Mucosa of stomach (tissue), 1 donor: ENCODE measurements around the gene COQ2.
A peak's percentile ranks its signal among the peaks of the same experiment; 100 is the strongest.

Source experiments
- H3K27me3 ChIP-seq: one replicate; pipeline ENCODE4 v1.7.0; 2013; ENCODE audit warnings: mild to moderate bottlenecking, low read length; ENCODE audit not compliant: control insufficient read depth, insufficient read depth
- H3K36me3 ChIP-seq: one replicate; pipeline ENCODE4 v1.7.0; 2013; ENCODE audit warnings: low read length; ENCODE audit not compliant: control insufficient read depth, insufficient read depth
- H3K4me1 ChIP-seq: one replicate; pipeline ENCODE4 v1.7.0; 2013; ENCODE audit warnings: mild to moderate bottlenecking, low read length; ENCODE audit not compliant: control insufficient read depth, insufficient read depth
- H3K4me3 ChIP-seq: one replicate; pipeline ENCODE4 v1.7.0; 2013; ENCODE audit warnings: low read length
- H3K9ac ChIP-seq: one replicate; pipeline ENCODE4 v1.7.0; 2013; ENCODE audit warnings: mild to moderate bottlenecking, low read length, moderate library complexity
- H3K9me3 ChIP-seq: one replicate; pipeline ENCODE4 v1.7.0; 2013; ENCODE audit warnings: mild to moderate bottlenecking, low read length, moderate library complexity; ENCODE audit not compliant: control insufficient read depth
- donor health status: Pancreatic carcinoma.

Gene COQ2

GRCh38 chr4:83219344-83220331 is 65.0 kb downstream of the COQ2 start:
- Histone ChIP-seq H3K9me3 (no peaks in the 10 kb centered on the region), H3K27me3 (no peaks in the 10 kb centered on the region), H3K9ac (no peak overlapping the region), H3K4me3 (no peak overlapping the region), H3K4me1 (peaks cover 29% of the 10 kb centered on the region), H3K36me3 (no peaks in the 10 kb centered on the region)

DNA sequence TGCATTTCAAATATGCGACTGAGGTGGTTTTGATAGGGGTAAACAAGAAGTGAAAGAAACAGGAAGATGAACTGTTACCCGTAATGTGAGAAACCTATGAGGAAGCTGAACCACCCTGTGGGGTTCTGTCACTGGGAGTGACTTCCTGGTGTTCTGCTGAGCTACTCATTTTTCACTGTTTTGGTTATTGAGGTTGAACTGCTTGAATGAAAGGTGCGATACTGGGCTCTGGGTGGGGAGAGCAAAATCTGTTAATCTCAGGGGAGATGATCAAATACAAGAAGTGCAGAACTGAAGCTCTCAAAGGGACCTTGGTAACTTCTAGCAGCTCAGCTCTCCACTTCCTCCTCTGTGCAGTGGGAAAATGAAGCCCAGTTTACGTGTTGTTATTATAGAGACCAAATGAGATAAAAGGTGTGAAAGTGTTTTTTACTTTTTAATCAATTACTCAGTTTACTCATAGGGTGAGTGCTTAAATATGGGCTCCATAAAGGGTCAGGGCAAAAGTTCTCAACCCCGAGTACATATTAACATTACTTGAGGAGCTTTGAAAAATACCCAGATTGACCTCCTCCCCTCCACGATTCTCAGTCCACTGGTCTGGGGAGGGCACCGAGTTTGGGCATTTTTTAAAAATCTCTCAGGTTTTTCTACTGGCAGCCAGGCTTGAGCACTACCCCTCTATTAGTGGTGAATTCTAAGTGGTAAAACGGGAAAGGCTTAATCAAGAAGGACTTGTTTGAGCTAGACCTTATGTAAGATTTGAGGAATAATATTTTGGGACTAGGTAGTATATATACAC is 66.7 kb downstream of the COQ2 start:
- H3K36me3 ChIP-seq = no peaks in the 10 kb centered on the region
- H3K4me3 ChIP-seq = no peak overlapping the region
- H3K9me3 ChIP-seq = no peaks in the 10 kb centered on the region
- H3K9ac ChIP-seq = peak overlapping the region; percentile 9
- H3K27me3 ChIP-seq = no peaks in the 10 kb centered on the region
- peaks cover 39% of the 10 kb centered on the region for H3K4me1 ChIP-seq

DNA sequence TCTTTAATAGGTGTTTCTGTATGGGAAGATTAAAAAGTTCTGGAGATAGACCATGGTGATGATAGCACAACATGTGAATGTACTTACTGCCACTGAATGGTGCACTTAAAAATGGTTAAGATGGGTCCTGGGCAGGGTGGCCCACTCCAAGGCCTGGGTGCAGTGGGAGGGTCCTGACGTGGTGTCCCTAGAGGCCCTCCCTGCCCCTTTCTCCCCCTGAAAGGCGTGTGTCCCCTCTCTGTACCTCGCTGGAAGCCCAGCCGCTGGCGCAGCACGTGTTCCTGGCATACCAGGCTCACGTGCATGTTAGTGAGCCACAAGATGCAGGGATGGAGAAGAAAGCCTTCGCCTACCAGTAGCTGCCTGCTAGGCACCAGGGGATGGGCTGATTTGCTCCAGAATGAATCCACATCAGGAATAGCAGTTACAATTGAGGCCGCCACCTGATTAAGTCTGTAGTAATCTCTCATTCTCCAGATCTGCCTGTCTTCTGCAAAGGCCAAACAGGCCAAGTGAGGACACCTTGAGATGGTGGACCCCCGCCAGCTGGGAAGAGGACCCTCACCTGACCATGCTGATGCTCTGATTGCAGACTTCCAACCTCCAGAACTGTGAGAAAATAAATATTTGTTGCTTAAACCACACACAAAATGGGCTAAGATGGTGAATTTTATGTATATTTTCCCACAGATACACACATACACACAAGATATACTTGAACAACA is 67.5 kb downstream of the COQ2 start:
- H3K4me3 ChIP-seq = no peak overlapping the region
- no peaks in the 10 kb centered on the region for H3K36me3 ChIP-seq
- H3K4me1 ChIP-seq = peaks cover 43% of the 10 kb centered on the region
- H3K27me3 ChIP-seq = no peaks in the 10 kb centered on the region
- no peaks in the 10 kb centered on the region for H3K9me3 ChIP-seq
- no peak overlapping the region for H3K9ac ChIP-seq

- peaks cover 60% of the 10 kb centered on the region for H3K4me1 ChIP-seq
- H3K9me3 ChIP-seq = no peaks in the 10 kb centered on the region
- H3K36me3 ChIP-seq = no peaks in the 10 kb centered on the region
Observed at GRCh38 chr4:83214079-83214478, 70.5 kb downstream of the COQ2 start.

More at GRCh38 chr4:83214079-83214478, 70.5 kb downstream of the COQ2 start:
- Histone ChIP-seq H3K4me3 (no peak overlapping the region), H3K27me3 (no peaks in the 10 kb centered on the region), H3K9ac (no peak overlapping the region)
